Astrocyte of the cerebellum (primary cell): Measurements from ENCODE around the gene WHAMM.

Source experiments
- DNase-seq: peaks from one replicate; pipeline ENCODE4 v3.0.0-alpha.2; 2011; ENCODE audit warnings: low read depth
- H3K4me3 ChIP-seq: 2 replicates; pipeline ENCODE4 v1.5.1; 2011; ENCODE audit warnings: mild to moderate bottlenecking, low read depth, low read length, moderate library complexity
- CTCF ChIP-seq: IDR thresholded peaks from 2 replicates; pipeline ENCODE4 v1.5.1; 2012; ENCODE audit warnings: low read length, low read depth, moderate library complexity, mild to moderate bottlenecking; ENCODE audit errors: missing control alignments
- in situ Hi-C: cut with HindIII; loops from 2 replicates; pipeline ENCODE4 v1.10.0; 2017; ENCODE audit warnings: low sequenced_read_pairs

The WHAMM gene

GRCh38 chr15:82873000-82873680 lies 63.7 kb downstream of the WHAMM start:
- TF ChIP-seq CTCF: no peak
- in situ Hi-C loops: no loop called here
- no peak overlapping the region for H3K4me3 ChIP-seq
- no peak for DNase-seq

GRCh38 chr15:82874267-82874666 lies 64.8 kb downstream of the WHAMM start:
- no peak for DNase-seq
- in situ Hi-C loops: no loop called here
- TF ChIP-seq CTCF: no peak
- H3K4me3 ChIP-seq: no peak overlapping the region

- in situ Hi-C loops: no loop called here
- no peak for TF ChIP-seq CTCF
- no peak overlapping the region for H3K4me3 ChIP-seq
- DNase-seq: no peak
Measured at GRCh38 chr15:82874961-82875360, 65.5 kb downstream of the WHAMM start.

- in situ Hi-C loops: no loop called here
- no peak for TF ChIP-seq CTCF
- no peak overlapping the region for H3K4me3 ChIP-seq
- no peak for DNase-seq
Measured at GRCh38 chr15:82875411-82876003, 66.1 kb downstream of the WHAMM start.

- TF ChIP-seq CTCF: no peak
- DNase-seq: no peak
- no peak overlapping the region for H3K4me3 ChIP-seq
- in situ Hi-C loops: no loop called here
Measured at GRCh38 chr15:82877825-82878224, 68.4 kb downstream of the WHAMM start.

- DNase-seq: no peak
- no peak for TF ChIP-seq CTCF
- no peak overlapping the region for H3K4me3 ChIP-seq
- in situ Hi-C loops: no loop called here
Measured at GRCh38 chr15:82878325-82878724, 68.9 kb downstream of the WHAMM start.
